Hematopoietic multipotent progenitor cell treated with erythropoietin and hydrocortisone succinate and interleukin-3 and kit ligand, for 15 days (in vitro differentiated cells): ENCODE results near the gene AGBL1.
"Not testable (repeated sequence)": the region's sequence is repeated elsewhere in the genome, so short reads cannot be mapped to it uniquely, and the experiment has no call there.

Experiments used
- DNase-seq: peaks from one replicate; pipeline ENCODE4 v3.0.0-alpha.2; 2015; ENCODE audit warnings: low spot score

The AGBL1 gene

GRCh38 chr15:86399041-86399954, 319.6 kb downstream of the AGBL1 start:
- no peak for DNase-seq

GRCh38 chr15:86403221-86403620, 323.6 kb downstream of the AGBL1 start:
- no peak for DNase-seq

- no peak for DNase-seq
Measured at GRCh38 chr15:86403914-86404583, 324.4 kb downstream of the AGBL1 start.

- DNase-seq = no peak
Measured at GRCh38 chr15:86408261-86408660, 328.6 kb downstream of the AGBL1 start.

- no peak for DNase-seq
Measured at GRCh38 chr15:86411916-86412315, 332.2 kb downstream of the AGBL1 start.

- no peak for DNase-seq
Measured at GRCh38 chr15:86413191-86413590, 333.5 kb downstream of the AGBL1 start.

- DNase-seq = no peak
Measured at GRCh38 chr15:86425746-86426145, 346.1 kb downstream of the AGBL1 start.

- DNase-seq = no peak
Measured at GRCh38 chr15:86432861-86433260, 353.2 kb downstream of the AGBL1 start.

- DNase-seq = no peak
Measured at GRCh38 chr15:86433983-86434382, 354.3 kb downstream of the AGBL1 start.

- DNase-seq = no peak
Measured at GRCh38 chr15:86439614-86440013, 359.9 kb downstream of the AGBL1 start.

- DNase-seq = no peak
Measured at GRCh38 chr15:86444527-86444926, 364.9 kb downstream of the AGBL1 start.

- no peak for DNase-seq
Measured at GRCh38 chr15:86445579-86446252, 366.0 kb downstream of the AGBL1 start.

GRCh38 chr15:86446253-86446640, 366.6 kb downstream of the AGBL1 start:
- no peak for DNase-seq

GRCh38 chr15:86465470-86466039, 385.9 kb downstream of the AGBL1 start:
- DNase-seq = not testable (repeated sequence)

GRCh38 chr15:86481720-86482119, 402.0 kb downstream of the AGBL1 start:
- DNase-seq = no peak

- DNase-seq = no peak
Measured at GRCh38 chr15:86483936-86484335, 404.3 kb downstream of the AGBL1 start.

- no peak for DNase-seq
Measured at GRCh38 chr15:86488046-86488445, 408.4 kb downstream of the AGBL1 start.

- no peak for DNase-seq
Measured at GRCh38 chr15:86489981-86490380, 410.3 kb downstream of the AGBL1 start.

- DNase-seq = no peak
Measured at GRCh38 chr15:86491118-86491517, 411.4 kb downstream of the AGBL1 start.

GRCh38 chr15:86493884-86494283, 414.2 kb downstream of the AGBL1 start:
- DNase-seq = no peak

- DNase-seq = no peak
Measured at GRCh38 chr15:86494475-86494874, 414.8 kb downstream of the AGBL1 start.

GRCh38 chr15:86502301-86502700, 422.6 kb downstream of the AGBL1 start:
- no peak for DNase-seq
